HepG2 (cell line): ENCODE data around the gene ATAD3C. TPM values are rescaled to one million over a fixed set of nuclear protein-coding genes. Genes with fewer than 3 reads are reported as not detected.

Experiments
- ATF2 ChIP-seq: sonication (generic); formaldehyde crosslinking; IDR thresholded peaks from 2 replicates; pipeline ENCODE4 v1.4.0; 2020; ENCODE audit warnings: missing genetic modification reagents
- KLF15 ChIP-seq: sonication (generic); formaldehyde crosslinking; IDR thresholded peaks from 2 replicates; pipeline ENCODE4 v1.8.1; 2023; ENCODE audit warnings: borderline replicate concordance, mild to moderate bottlenecking, inconsistent platforms, missing genetic modification reagents, mixed read lengths
- NR0B2 ChIP-seq: sonication (generic); formaldehyde crosslinking; IDR thresholded peaks from 2 replicates; pipeline ENCODE4 v1.4.0; 2020; ENCODE audit warnings: mild to moderate bottlenecking, missing genetic modification reagents
- NRL ChIP-seq: sonication (generic); formaldehyde crosslinking; IDR thresholded peaks from 2 replicates; pipeline ENCODE4 v1.5.0; 2020; ENCODE audit warnings: missing genetic modification reagents, mild to moderate bottlenecking, moderate library complexity, borderline replicate concordance
- PITX1 ChIP-seq: sonication (generic); formaldehyde crosslinking; IDR thresholded peaks from 2 replicates; pipeline ENCODE4 v1.5.1; 2020; ENCODE audit warnings: mild to moderate bottlenecking, missing genetic modification reagents
- SMAD1 ChIP-seq: sonication (generic); formaldehyde crosslinking; IDR thresholded peaks from 2 replicates; pipeline ENCODE4 v1.4.0; 2020; ENCODE audit warnings: missing genetic modification reagents, low read depth, mild to moderate bottlenecking, borderline replicate concordance
- SRY ChIP-seq: sonication (generic); formaldehyde crosslinking; IDR thresholded peaks from 2 replicates; pipeline ENCODE4 v1.8.0; 2022; ENCODE audit warnings: mild to moderate bottlenecking, missing genetic modification reagents
- THAP9 ChIP-seq: sonication (generic); formaldehyde crosslinking; IDR thresholded peaks from 2 replicates; pipeline ENCODE4; 2020; ENCODE audit warnings: missing genetic modification reagents, mild to moderate bottlenecking, borderline replicate concordance
- ZBTB7A ChIP-seq: sonication (generic); formaldehyde crosslinking; IDR thresholded peaks from 2 replicates; pipeline ENCODE4 v1.8.0; 2022; ENCODE audit warnings: mild to moderate bottlenecking, missing genetic modification reagents
- ZFP1 ChIP-seq: IDR thresholded peaks from 2 replicates; pipeline ENCODE4 v1.6.1; 2016
- ZNF224 ChIP-seq: sonication (generic); formaldehyde crosslinking; IDR thresholded peaks from 2 replicates; pipeline ENCODE4 v1.5.0; 2020; ENCODE audit warnings: mild to moderate bottlenecking, missing genetic modification reagents
- ZNF564 ChIP-seq: sonication (generic); formaldehyde crosslinking; IDR thresholded peaks from 2 replicates; pipeline ENCODE4 v1.8.1; 2023; ENCODE audit warnings: mild to moderate bottlenecking, missing genetic modification reagents
- ZNF800 ChIP-seq: sonication (generic); formaldehyde crosslinking; IDR thresholded peaks from 2 replicates; pipeline ENCODE4 v1.4.0; 2020; ENCODE audit warnings: missing genetic modification reagents
- polyA plus RNA-seq, 8 experiments: library from polyadenylated mRNA; depleted of rRNA in 3 of 8; stranded (reverse) in 7 of 8; unstranded in 1 of 8; fragments of >200 nt; fragmentation: Illumina TruSeq in 4 of 8; extraction: Trizol in 4 of 8; gene quantifications; 2 replicates each; pipeline versions ENCODE4 v1.2.1 to v1.2.3, GENCODE V29; 2011 to 2016; ENCODE audit warnings: low read depth in 4 of 8, missing spikeins in 1 of 8, mixed read lengths in 1 of 8; ENCODE audit not compliant: insufficient read depth in 1 of 8
- total RNA-seq, 5 experiments: library from RNA; depleted of rRNA; stranded (reverse); fragments of >200 nt; fragmentation: Illumina TruSeq; extraction: Trizol; gene quantifications; 2 replicates each; pipeline ENCODE4 v1.2.3, GENCODE V29; 2016; ENCODE audit warnings: low read depth in 1 of 5
- TF ChIP-seq, protein P1 (sequence below): sonication (generic); formaldehyde crosslinking; IDR thresholded peaks from 2 replicates; pipeline ENCODE4 v1.5.0; 2020; ENCODE audit warnings: missing genetic modification reagents
- TF ChIP-seq, protein P2 (sequence below): fragments of 450-650 bp; IDR thresholded peaks from 2 replicates; pipeline ENCODE4 v1.6.1; 2017
- TF ChIP-seq, protein P3 (sequence below): conservative IDR thresholded peaks from 2 replicates; pipeline ENCODE4 v1.6.1; 2018; ENCODE audit warnings: missing genetic modification reagents

The ATAD3C gene
- total and polyA plus RNA-seq, 2 of the 13 experiments (the other 11 are each of a cell fraction or from before 2014, with no cell fraction given) = 2.4 to 3.2 TPM

DNA sequence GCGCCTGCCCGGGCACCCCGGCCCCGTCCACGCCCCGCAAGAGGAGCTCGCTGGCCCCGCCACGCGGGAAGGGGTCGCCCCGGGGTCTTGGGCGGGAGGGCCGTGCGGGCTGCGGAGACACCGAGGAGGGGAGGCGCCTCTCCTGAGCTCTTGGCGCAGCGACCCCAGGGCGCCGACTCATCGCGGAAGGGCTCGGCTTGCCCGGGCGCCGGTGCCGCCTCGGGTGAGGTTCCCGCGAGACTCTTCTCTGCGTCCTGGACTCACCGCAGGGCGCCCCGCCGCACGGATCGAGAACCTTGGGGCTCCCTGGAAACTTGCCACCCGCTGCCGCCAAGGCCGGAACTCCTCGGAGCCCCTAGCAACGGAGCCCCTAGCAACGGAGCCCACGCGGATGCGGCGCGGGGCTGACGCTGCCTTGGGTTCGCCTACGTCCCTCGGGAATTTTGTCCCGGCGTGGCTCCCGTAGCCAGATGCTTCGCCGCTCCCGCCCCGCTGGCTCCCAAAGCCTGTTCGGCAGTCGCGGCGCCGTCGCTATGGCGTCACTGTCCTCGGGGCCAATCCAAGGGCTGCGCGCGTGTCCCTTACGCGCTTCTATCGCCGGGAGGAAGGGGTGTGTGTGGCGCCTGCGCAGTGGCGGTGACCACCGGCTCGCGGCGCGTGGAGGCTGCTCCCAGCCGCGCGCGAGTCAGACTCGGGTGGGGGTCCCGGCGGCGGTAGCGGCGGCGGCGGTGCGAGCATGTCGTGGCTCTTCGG lies 62.2 kb downstream of the ATAD3C start, which contains the start of gene ATAD3A (continued):
- TF ChIP-seq PITX1 (CRISPR knock-in tag) = peak; percentile 69; the same call in 1 of the 2 replicates
- TF ChIP-seq, protein P1, sequence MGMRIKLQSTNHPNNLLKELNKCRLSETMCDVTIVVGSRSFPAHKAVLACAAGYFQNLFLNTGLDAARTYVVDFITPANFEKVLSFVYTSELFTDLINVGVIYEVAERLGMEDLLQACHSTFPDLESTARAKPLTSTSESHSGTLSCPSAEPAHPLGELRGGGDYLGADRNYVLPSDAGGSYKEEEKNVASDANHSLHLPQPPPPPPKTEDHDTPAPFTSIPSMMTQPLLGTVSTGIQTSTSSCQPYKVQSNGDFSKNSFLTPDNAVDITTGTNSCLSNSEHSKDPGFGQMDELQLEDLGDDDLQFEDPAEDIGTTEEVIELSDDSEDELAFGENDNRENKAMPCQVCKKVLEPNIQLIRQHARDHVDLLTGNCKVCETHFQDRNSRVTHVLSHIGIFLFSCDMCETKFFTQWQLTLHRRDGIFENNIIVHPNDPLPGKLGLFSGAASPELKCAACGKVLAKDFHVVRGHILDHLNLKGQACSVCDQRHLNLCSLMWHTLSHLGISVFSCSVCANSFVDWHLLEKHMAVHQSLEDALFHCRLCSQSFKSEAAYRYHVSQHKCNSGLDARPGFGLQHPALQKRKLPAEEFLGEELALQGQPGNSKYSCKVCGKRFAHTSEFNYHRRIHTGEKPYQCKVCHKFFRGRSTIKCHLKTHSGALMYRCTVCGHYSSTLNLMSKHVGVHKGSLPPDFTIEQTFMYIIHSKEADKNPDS (CRISPR knock-in tag) = peak; percentile 22; the same call in 1 of the 2 replicates
- TF ChIP-seq SRY (CRISPR knock-in tag) = peak; percentile 94
- TF ChIP-seq ATF2 (CRISPR knock-in tag) = peak; percentile 84
- TF ChIP-seq ZBTB7A (CRISPR knock-in tag) = peak; percentile 68; the same call in 1 of the 2 replicates
- TF ChIP-seq, protein P2, sequence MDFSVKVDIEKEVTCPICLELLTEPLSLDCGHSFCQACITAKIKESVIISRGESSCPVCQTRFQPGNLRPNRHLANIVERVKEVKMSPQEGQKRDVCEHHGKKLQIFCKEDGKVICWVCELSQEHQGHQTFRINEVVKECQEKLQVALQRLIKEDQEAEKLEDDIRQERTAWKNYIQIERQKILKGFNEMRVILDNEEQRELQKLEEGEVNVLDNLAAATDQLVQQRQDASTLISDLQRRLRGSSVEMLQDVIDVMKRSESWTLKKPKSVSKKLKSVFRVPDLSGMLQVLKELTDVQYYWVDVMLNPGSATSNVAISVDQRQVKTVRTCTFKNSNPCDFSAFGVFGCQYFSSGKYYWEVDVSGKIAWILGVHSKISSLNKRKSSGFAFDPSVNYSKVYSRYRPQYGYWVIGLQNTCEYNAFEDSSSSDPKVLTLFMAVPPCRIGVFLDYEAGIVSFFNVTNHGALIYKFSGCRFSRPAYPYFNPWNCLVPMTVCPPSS = no peak
- peak; percentile 91 for TF ChIP-seq THAP9 (CRISPR knock-in tag)
- 0 out of 2 replicates have a peak, but pooled peaks have one; percentile 63 for TF ChIP-seq NR0B2 (CRISPR knock-in tag)
- TF ChIP-seq ZNF564 (CRISPR knock-in tag) = no peak
- no peak for TF ChIP-seq ZFP1
- peak; percentile 30; the same call in 1 of the 2 replicates for TF ChIP-seq ZNF224 (CRISPR knock-in tag)
- TF ChIP-seq SMAD1 (CRISPR knock-in tag) = peak; percentile 61; the same call in 1 of the 2 replicates
- TF ChIP-seq NRL (CRISPR knock-in tag) = peak; percentile 71
- TF ChIP-seq KLF15 (CRISPR knock-in tag) = no peak
- TF ChIP-seq ZNF800 = peak; percentile 68; the same call in 1 of the 2 replicates
- TF ChIP-seq, protein P3, sequence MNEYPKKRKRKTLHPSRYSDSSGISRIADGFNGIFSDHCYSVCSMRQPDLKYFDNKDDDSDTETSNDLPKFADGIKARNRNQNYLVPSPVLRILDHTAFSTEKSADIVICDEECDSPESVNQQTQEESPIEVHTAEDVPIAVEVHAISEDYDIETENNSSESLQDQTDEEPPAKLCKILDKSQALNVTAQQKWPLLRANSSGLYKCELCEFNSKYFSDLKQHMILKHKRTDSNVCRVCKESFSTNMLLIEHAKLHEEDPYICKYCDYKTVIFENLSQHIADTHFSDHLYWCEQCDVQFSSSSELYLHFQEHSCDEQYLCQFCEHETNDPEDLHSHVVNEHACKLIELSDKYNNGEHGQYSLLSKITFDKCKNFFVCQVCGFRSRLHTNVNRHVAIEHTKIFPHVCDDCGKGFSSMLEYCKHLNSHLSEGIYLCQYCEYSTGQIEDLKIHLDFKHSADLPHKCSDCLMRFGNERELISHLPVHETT (CRISPR knock-in tag) = peak; percentile 94
